Measurements from ENCODE around the gene ARF3. TPM values are rescaled to one million over a fixed set of nuclear protein-coding genes. Genes with fewer than 3 reads are reported as not detected.
A peak's percentile ranks its signal among the peaks of the same experiment; 100 is the strongest.

The ARF3 gene
- polyA plus RNA-seq, 1 donor: 46.1 TPM

- DNase-seq: no peak
These were observed 8.1 kb upstream of the ARF3 start for GRCh38 chr12:48965298-48965838.

- no peak for DNase-seq
These were observed 4.5 kb upstream of the ARF3 start for GRCh38 chr12:48961801-48962200.

- DNase-seq: no peak
These were observed 4.0 kb upstream of the ARF3 start for GRCh38 chr12:48961331-48961730.

- no peak for DNase-seq
These were observed 3.5 kb upstream of the ARF3 start for GRCh38 chr12:48960834-48961233.

- DNase-seq: no peak
These were observed 732 bp upstream of the ARF3 start for GRCh38 chr12:48958049-48958388.

GRCh38 chr12:48956279-48957140, 777 bp downstream of the ARF3 start:
- peak; percentile 93 for DNase-seq

- DNase-seq: no peak
These were observed 2.3 kb downstream of the ARF3 start for GRCh38 chr12:48954841-48955501.

GRCh38 chr12:48954061-48954460, 3.2 kb downstream of the ARF3 start:
- DNase-seq: no peak

- DNase-seq: no peak
These were observed 4.6 kb downstream of the ARF3 start for GRCh38 chr12:48952691-48953090.

- no peak for DNase-seq
These were observed 9.6 kb downstream of the ARF3 start for GRCh38 chr12:48947727-48948126.

GRCh38 chr12:48946943-48947342, 10.3 kb downstream of the ARF3 start:
- DNase-seq: no peak

- no peak for DNase-seq
These were observed 11.1 kb downstream of the ARF3 start for GRCh38 chr12:48946205-48946604.

GRCh38 chr12:48943221-48943620, 14.1 kb downstream of the ARF3 start:
- DNase-seq: no peak

GRCh38 chr12:48940181-48940580, 17.1 kb downstream of the ARF3 start:
- DNase-seq: no peak

GRCh38 chr12:48938805-48939204, 18.5 kb downstream of the ARF3 start:
- no peak for DNase-seq

GRCh38 chr12:48937170-48937569, 20.1 kb downstream of the ARF3 start:
- no peak for DNase-seq

- DNase-seq: peak; percentile 66
These were observed 20.8 kb downstream of the ARF3 start for GRCh38 chr12:48936379-48936979.

- DNase-seq: no peak
These were observed 23.0 kb downstream of the ARF3 start for GRCh38 chr12:48934312-48934706.

GRCh38 chr12:48933664-48934311, 23.5 kb downstream of the ARF3 start:
- no peak for DNase-seq

- DNase-seq: no peak
These were observed 24.4 kb downstream of the ARF3 start for GRCh38 chr12:48932878-48933277.

GRCh38 chr12:48930475-48930874, 26.8 kb downstream of the ARF3 start:
- DNase-seq: no peak

- DNase-seq: no peak
These were observed 27.7 kb downstream of the ARF3 start for GRCh38 chr12:48929551-48929950.

- no peak for DNase-seq
These were observed 30.0 kb downstream of the ARF3 start for GRCh38 chr12:48927261-48927660.
